Measurements from ENCODE around the gene PINK1.
"Not testable (repeated sequence)": the region's sequence is repeated elsewhere in the genome, so short reads cannot be mapped to it uniquely, and the experiment has no call there.

Gene PINK1

GRCh38 chr1:20665726-20666125 is 32.5 kb downstream of the PINK1 start:
- DNase-seq (ENCODE audit: low read depth): no peak
- no peak overlapping the region for H3K4me3 ChIP-seq (ENCODE audit: low read depth, low read length)
- TF ChIP-seq CTCF (IDR thresholded peaks at IDR 0.05; ENCODE audit: low read depth, low read length, missing control alignments): no peak

- no peak for TF ChIP-seq CTCF (IDR thresholded peaks at IDR 0.05; ENCODE audit: low read depth, low read length, missing control alignments)
- DNase-seq (ENCODE audit: low read depth): no peak
- no peak overlapping the region for H3K4me3 ChIP-seq (ENCODE audit: low read depth, low read length)
Measured at GRCh38 chr1:20666146-20666545, 32.9 kb downstream of the PINK1 start.

- peak; percentile 25 for DNase-seq (ENCODE audit: low read depth)
- TF ChIP-seq CTCF (IDR thresholded peaks at IDR 0.05; ENCODE audit: low read depth, low read length, missing control alignments): no peak
- H3K4me3 ChIP-seq (ENCODE audit: low read depth, low read length): no peak overlapping the region
Measured at GRCh38 chr1:20666804-20667203, 33.5 kb downstream of the PINK1 start.

- TF ChIP-seq CTCF (IDR thresholded peaks at IDR 0.05; ENCODE audit: low read depth, low read length, missing control alignments): no peak
- H3K4me3 ChIP-seq (ENCODE audit: low read depth, low read length): no peak overlapping the region
- no peak for DNase-seq (ENCODE audit: low read depth)
Measured at GRCh38 chr1:20668581-20668980, 35.3 kb downstream of the PINK1 start.

- DNase-seq (ENCODE audit: low read depth): no peak
- TF ChIP-seq CTCF (IDR thresholded peaks at IDR 0.05; ENCODE audit: low read depth, low read length, missing control alignments): no peak
- H3K4me3 ChIP-seq (ENCODE audit: low read depth, low read length): no peak overlapping the region
Measured at GRCh38 chr1:20670936-20671335, 37.7 kb downstream of the PINK1 start.

GRCh38 chr1:20672265-20672632 is 39.0 kb downstream of the PINK1 start:
- H3K4me3 ChIP-seq (ENCODE audit: low read depth, low read length): no peak overlapping the region
- DNase-seq (ENCODE audit: low read depth): no peak
- TF ChIP-seq CTCF (IDR thresholded peaks at IDR 0.05; ENCODE audit: low read depth, low read length, missing control alignments): no peak

GRCh38 chr1:20673626-20674025 is 40.4 kb downstream of the PINK1 start:
- DNase-seq (ENCODE audit: low read depth); H3K4me3 ChIP-seq (ENCODE audit: low read depth, low read length): not testable (repeated sequence)

- no peak overlapping the region; the same call in 1 of the 2 replicates for H3K4me3 ChIP-seq (ENCODE audit: low read depth, low read length)
- peak; percentile 68 for DNase-seq (ENCODE audit: low read depth)
- TF ChIP-seq CTCF (IDR thresholded peaks at IDR 0.05; ENCODE audit: low read depth, low read length, missing control alignments): no peak
Measured at GRCh38 chr1:20678599-20678998, 45.3 kb downstream of the PINK1 start.
